Heart left ventricle (tissue), 16 donors: ENCODE measurements around the gene COL20A1. TPM values are rescaled to one million over a fixed set of nuclear protein-coding genes. Genes with fewer than 3 reads are reported as not detected.

ENCODE experiments used
- ATAC-seq, 4 donors: fragments of 200-7000 bp; cut with Tn5 transposase; one replicate each; pipeline ENCODE4 v1.9.1; 2020 to 2022; ENCODE audit warnings: moderate library complexity in 4 of 4, mild to moderate bottlenecking in 3 of 4, moderate number of reproducible peaks in 1 of 4
- DNase-seq, 5 donors: peaks; one replicate each; pipeline ENCODE4 v3.0.0-alpha.2; 2020
- H3K27ac ChIP-seq, 12 donors: fragments of 200-600 bp; sonication (generic) in 4 of 12; one replicate each; pipeline versions ENCODE4 v1.5.0 to v1.8.0; 2016 to 2022; ENCODE audit warnings: mild to moderate bottlenecking in 2 of 12
- H3K27me3 ChIP-seq, 9 donors: fragments of 200-600 bp; sonication (generic) in 2 of 9; one replicate each; pipeline versions ENCODE4 v1.5.1 to v1.8.0; 2016 to 2022; ENCODE audit warnings: mild to moderate bottlenecking in 3 of 9
- H3K36me3 ChIP-seq, 9 donors: fragments of 200-600 bp; sonication (generic) in 2 of 9; one replicate each; pipeline versions ENCODE4 v1.5.0 to v1.8.0; 2018 to 2022; ENCODE audit warnings: mild to moderate bottlenecking in 2 of 9
- H3K4me1 ChIP-seq, 12 donors: fragments of 200-600 bp; sonication (generic) in 4 of 12; one replicate each; pipeline versions ENCODE4 v1.5.0 to v1.8.0; 2016 to 2022; ENCODE audit warnings: mild to moderate bottlenecking in 3 of 12
- H3K4me3 ChIP-seq, 12 donors: fragments of 200-600 bp; sonication (generic) in 4 of 12; one replicate each; pipeline versions ENCODE4 v1.5.0 to v1.8.0; 2017 to 2022; ENCODE audit warnings: mild to moderate bottlenecking in 9 of 12, moderate library complexity in 4 of 12
- H3K9me3 ChIP-seq, 12 donors: fragments of 200-600 bp; sonication (generic) in 4 of 12; one replicate each; pipeline versions ENCODE4 v1.5.0 to v1.8.0; 2016 to 2022; ENCODE audit warnings: mild to moderate bottlenecking in 1 of 12
- CTCF ChIP-seq, 12 donors: fragments of 200-600 bp; sonication (generic) in 4 of 12; IDR thresholded peaks; one replicate each; pipeline versions ENCODE4 v1.5.0 to v1.8.0; 2018 to 2022; ENCODE audit warnings: antibody characterized with exemption in 12 of 12, mild to moderate bottlenecking in 5 of 12
- POLR2A ChIP-seq, 2 donors: fragments of 450-650 bp; IDR thresholded peaks; one replicate each; pipeline ENCODE4 v1.6.1; 2017; ENCODE audit warnings: antibody characterized with exemption in 2 of 2, mild to moderate bottlenecking in 2 of 2, moderate library complexity in 2 of 2
- WGBS, 4 donors: extraction: QIAGEN DNeasy Blood & Tissue Kit in 2 of 4; methylation state at CpG; one replicate each; pipeline versions ENCODE4 v1.1.5 to v1.1.7; 2013 to 2018; 5-methylcytosine and 5-hydroxymethylcytosine counted together
- intact Hi-C, 10 donors: fragments of 100-400 bp; cut with DNase I; formaldehyde crosslinking; loops; one replicate each; pipeline versions ENCODE4 v1.11.1 to v1.14.2; 2022
- polyA plus RNA-seq, 2 donors: library from polyadenylated mRNA; stranded (reverse); fragments of 200-250 nt; gene quantifications; one replicate each; pipeline ENCODE4 v1.2.3, GENCODE V29; 2013
- total RNA-seq, 9 donors: library from RNA; depleted of rRNA in 2 of 9; stranded (reverse); fragments of >200 nt in 2 of 9; fragmentation: NEBNext Ultra II Directional in 3 of 9; extraction: Animal tissue kit (Norgen Biotek cat#: 25700) in 3 of 9; gene quantifications; one replicate each; pipeline versions ENCODE4 v1.1.0 to v1.2.4, GENCODE V29; 2016 to 2023
- donor health status: ischemic (EF 13 %, LVEDD 7.1; RV severe dilation, severe dysfunction).
- donor health status: healthy with polysubstance abuse.
- donor health status: DM: no; HTN: yes; CAD: no.
- donor health status: DM: no; HTN: no; CAD: no.
- donor health status: ischemic (EF 25% LVEDD 6.9; RV normal size, moderate dysfunction).
- donor health status: ischemic (EF 25% LVEDD 5.7; RV mildly dilated, moderate dysfunction).
- donor health status: healthy.
- donor health status: DM: yes; HTN: yes; CAD: no.
- donor health status: ischemic (EF 35%, LVEDD 5.7; RV mildly dilated, moderate dysfunction).
- donor health status: nonischemic (EF 11% LVEDD 7.7; RV severe dilation, severe dysfunction).
- donor health status: DM: yes; HTN: yes; CAD: no.
- donor health status: PGD.
- donor health status: ischemic (EF 29% LVEDD 5.4; RV normal size, mild dysfunction).
- donor health status: nonischemic (EF 23%, LVEDD 6.1; RV moderate dilation, normal function).

COL20A1 gene
- total and polyA plus RNA-seq, 11 donors = not detected

DNA sequence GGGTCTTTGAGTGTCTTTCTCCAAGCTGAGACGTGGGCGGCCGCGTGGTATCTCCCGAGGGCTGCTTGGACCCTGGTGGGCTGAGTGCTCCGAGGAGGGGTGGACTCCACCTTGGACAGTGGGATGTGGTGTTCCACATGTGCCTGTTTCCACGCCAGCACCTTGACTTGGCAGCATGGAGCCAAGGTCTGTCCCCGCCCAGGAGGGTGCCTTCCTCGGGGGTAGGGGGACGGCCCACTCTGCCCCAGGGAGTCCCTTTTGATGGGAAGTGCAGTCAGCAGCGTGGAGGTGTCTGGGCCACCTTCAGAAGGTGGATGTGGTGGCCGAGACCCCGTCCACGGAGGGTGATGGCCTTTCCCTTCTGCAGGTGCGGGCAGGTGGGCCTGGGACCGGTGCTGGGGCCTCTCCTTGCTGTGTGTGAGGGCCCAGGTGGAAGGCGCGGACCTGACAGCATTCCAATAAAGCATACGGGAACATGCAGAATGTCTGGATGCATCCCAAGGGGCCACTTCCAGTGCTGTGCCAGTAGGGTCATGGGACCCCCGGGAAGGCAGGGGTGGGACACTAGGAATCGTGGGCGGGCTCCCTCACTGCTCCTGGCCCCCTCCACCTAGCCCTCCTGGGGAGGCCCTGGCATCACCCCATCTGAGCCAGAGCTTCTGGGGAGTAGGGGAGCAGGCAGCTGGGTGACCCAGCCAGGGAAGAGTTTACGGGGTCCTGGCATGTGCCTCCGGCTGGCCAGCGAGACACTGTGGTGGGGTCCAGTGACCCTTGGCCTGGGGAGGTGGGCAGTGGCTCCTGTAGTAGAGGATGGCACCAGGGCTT, 3.5 kb upstream of the COL20A1 start:
- 85 to 91% (median 90%) methylated on average over 17 to 25 of the region's 25 CpGs for WGBS, 4 donors
- no peak overlapping the region for H3K4me3 ChIP-seq
- H3K27me3 ChIP-seq = peaks cover 0 to 9% (median 1%) of the 10 kb centered on the region in 9 donors
- ATAC-seq (no peak), DNase-seq (peak in 3 of 5 donors; percentile 19 to 57 (median 21))
- no peaks in the 10 kb centered on the region for H3K9me3 ChIP-seq
- intact Hi-C loops = no loop called here
- H3K36me3 ChIP-seq = peaks cover 0 to 45% (median 32%) of the 10 kb centered on the region in 9 donors
- TF ChIP-seq POLR2A (IDR thresholded peaks at IDR 0.05) (no peak), CTCF (IDR thresholded peaks at IDR 0.05) (no peak)
- no peak overlapping the region for H3K27ac ChIP-seq
- peaks cover 0 to 7% (median 0%) of the 10 kb centered on the region in 12 donors for H3K4me1 ChIP-seq

DNA sequence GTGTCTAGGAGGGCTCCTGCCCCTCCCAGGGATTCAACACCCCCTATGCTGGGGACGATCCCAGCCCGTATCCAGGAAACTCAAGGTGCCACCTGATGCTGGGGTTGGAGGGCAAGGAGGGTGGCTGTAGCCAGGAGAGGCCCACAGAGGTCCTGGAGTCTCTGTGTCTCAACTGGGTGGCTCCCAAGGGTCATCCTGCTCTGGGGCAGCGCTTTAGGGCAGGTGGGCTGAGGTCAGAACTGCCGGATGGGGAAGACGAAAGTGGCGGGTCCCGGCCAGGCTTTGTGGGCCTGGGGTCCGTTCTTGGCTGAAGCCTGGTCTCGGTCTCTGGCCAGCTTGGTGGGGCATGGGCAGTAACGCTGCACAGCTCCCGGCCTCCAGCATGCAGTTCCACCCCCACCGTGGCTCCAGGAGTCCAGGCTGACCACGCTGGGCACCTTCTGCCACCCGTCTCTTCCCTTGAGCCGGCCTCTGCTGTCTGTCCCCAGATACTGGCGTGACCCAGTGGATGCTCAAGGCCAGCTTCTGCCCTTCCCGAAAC, 2.8 kb upstream of the COL20A1 start:
- WGBS, 4 donors = 86 to 91% (median 86%) methylated on average over 15 to 17 of the region's 17 CpGs
- intact Hi-C loops = no loop called here
- H3K4me3 ChIP-seq = no peak overlapping the region
- ATAC-seq = peak in 1 of 4 donors; percentile 3
- DNase-seq = peak in 2 of 5 donors; percentile 18 to 52
- peaks cover 0 to 41% (median 29%) of the 10 kb centered on the region in 9 donors for H3K36me3 ChIP-seq
- peaks cover 0 to 7% (median 0%) of the 10 kb centered on the region in 12 donors for H3K4me1 ChIP-seq
- H3K27me3 ChIP-seq = peaks cover 3 to 16% (median 8%) of the 10 kb centered on the region in 9 donors
- TF ChIP-seq CTCF (IDR thresholded peaks at IDR 0.05) (no peak), POLR2A (IDR thresholded peaks at IDR 0.05) (no peak)
- H3K9me3 ChIP-seq = no peaks in the 10 kb centered on the region
- no peak overlapping the region for H3K27ac ChIP-seq

DNA sequence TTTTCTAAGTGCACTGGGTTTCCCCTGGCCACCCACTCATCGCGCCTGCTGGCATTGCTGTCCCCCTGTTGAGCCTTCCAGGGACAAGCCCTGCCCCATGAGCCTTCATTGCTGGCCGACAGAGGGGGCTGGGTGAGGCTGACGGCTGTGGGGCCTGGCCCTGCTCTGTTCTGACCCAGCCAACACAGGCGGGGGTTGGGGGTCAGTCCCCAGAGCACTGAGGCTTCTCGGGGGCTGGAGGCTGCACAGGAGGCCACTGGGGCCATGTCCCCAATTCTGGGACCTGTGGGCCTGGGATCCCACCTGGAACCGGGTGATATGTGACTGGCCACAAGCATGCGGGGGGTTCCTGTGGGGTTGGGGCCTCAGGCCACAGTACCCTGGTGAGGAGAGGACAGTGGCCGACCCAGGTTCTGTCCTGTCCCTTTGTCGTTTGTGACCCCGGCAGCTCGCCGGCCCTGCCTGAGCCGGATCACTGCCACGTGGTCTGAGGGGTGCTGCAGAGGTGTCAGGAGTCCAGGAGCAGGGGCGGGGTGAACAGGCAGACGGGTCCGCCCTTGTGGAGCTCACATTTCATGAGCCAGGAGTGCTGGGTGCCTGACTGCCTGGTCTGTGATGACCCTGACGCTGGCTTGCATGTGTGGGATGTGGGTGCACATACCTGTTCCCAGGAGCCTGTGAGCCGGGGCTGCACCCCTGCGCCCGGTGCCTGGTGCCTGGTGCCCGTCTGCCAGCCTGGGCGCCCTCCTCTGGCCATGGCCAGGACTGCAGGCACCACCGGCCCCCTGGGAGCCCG, 2.1 kb upstream of the COL20A1 start:
- 29 to 55% (median 37%) methylated on average over 12 to 26 of the region's 26 CpGs for WGBS, 4 donors
- DNase-seq (peak in 2 of 5 donors; percentile 42 to 76), ATAC-seq (peak in 3 of 4 donors; percentile 18 to 55 (median 46))
- H3K36me3 ChIP-seq = peaks cover 0 to 35% (median 22%) of the 10 kb centered on the region in 9 donors
- peaks cover 8 to 23% (median 15%) of the 10 kb centered on the region in 9 donors for H3K27me3 ChIP-seq
- peaks cover 0 to 7% (median 0%) of the 10 kb centered on the region in 12 donors for H3K4me1 ChIP-seq
- no peak overlapping the region for H3K27ac ChIP-seq
- no peaks in the 10 kb centered on the region for H3K9me3 ChIP-seq
- H3K4me3 ChIP-seq = no peak overlapping the region
- intact Hi-C loops = no loop called here
- no peak for TF ChIP-seq POLR2A (IDR thresholded peaks at IDR 0.05)
- TF ChIP-seq CTCF (IDR thresholded peaks at IDR 0.05) = peak in 11 of 12 donors; percentile 32 to 67 (median 59)
